ENCODE results near the gene P3R3URF.

DNA sequence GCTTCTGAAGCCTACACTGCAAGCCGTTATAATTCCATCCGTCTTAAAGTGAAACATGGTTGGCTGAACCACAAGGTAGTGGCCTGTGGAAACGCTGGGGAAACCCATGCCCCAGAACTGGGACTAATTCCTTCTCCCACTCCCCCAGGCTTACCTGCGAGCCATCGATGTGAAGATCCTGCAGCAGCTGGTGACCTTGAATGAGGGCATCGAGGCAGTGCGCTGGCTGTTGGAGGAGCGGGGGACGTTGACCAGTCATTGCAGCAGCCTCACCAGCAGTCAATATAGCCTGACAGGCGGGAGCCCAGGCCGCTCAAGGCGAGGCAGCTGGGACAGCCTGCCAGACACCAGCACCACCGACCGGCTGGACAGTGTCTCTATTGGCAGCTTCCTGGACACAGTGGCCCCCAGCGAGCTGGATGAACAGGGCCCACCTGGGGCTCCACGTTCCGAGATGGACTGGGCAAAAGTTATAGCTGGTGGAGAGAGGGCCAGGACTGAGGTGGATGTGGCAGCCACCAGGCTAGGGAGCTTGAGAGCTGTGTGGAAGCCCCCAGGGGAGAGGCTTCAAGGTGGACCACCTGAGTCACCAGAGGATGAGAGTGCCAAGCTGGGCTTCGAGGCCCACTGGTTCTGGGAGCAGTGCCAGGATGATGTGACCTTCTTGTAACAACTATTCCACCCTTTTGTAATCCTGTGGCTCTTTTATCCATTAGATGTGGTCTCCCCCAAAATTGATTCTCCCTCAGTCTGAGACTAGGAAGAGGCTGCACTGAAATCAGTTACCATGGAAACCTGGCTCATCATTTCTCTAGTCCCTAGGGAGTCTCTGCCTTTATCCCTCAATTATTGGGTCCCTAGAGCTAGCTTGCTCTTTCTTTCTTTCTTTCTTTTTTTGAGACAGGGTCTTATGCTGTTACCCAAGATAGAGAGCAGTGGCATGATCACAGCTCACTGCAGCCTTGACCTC is 43.5 kb upstream of the P3R3URF start:
- TF ChIP-seq CTCF (IDR thresholded peaks at IDR 0.05 in 8 of 11, conservative IDR thresholded peaks at IDR 0.05 in 3 of 11) (no peak), POLR2A (IDR thresholded peaks at IDR 0.05) (no peak), POLR2AphosphoS5 (IDR thresholded peaks at IDR 0.05) (no peak)
